CD4-positive, alpha-beta T cell treated with Interleukin-17A for 1 hour (primary cell): ENCODE measurements around the gene RIF1.
"Not testable (repeated sequence)": the region's sequence is repeated elsewhere in the genome, so short reads cannot be mapped to it uniquely, and the experiment has no call there.

Experiments
- DNase-seq: peaks from one replicate; pipeline ENCODE4 v3.0.0-alpha.2; 2020

RIF1 gene

DNA sequence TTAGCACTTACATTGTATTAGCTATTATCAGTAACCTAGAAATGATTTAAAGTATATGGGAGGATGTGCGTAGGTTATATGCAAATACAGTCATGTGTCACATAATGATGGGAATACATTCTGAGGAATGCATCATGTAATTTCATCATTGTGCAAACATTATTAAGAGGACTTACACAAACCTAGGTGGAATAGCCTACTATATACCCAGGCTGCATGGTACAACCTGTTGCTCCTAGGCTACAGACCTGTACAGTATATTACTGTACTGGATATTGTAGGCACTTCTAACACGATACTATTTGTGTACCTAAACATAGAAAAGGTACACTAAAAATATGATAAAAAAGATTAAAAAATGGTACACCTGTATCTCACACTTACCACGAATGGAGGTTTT is 7.9 kb downstream of the RIF1 start:
- DNase-seq = no peak

DNA sequence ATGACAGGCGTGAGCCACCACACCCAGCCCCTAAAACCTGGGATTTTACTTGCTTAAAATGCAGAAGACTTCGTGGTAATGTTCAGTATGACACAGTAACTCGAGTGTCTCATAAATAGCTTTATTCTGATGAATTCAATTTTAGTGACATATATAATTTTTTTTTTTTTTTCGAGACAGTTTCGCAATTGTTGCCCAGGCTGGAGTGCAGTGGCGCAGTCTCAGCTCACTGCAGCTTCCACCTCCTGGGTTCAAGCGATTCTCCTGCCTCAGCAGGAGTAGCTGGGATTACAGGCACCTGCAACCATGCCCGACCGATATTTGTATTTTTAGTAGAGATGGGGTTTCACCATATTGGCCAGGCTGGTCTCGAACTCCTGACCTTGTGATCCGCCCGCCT is 12.0 kb downstream of the RIF1 start:
- not testable (repeated sequence) for DNase-seq

- peak; percentile 8 for DNase-seq
Observed at GRCh38 chr2:151422917-151423439, 13.3 kb downstream of the RIF1 start.

- DNase-seq = peak; percentile 65
Observed at GRCh38 chr2:151423760-151424159, 14.1 kb downstream of the RIF1 start.

GRCh38 chr2:151437630-151438029 is 27.9 kb downstream of the RIF1 start:
- peak; percentile 57 for DNase-seq

GRCh38 chr2:151438506-151438905 is 28.8 kb downstream of the RIF1 start:
- DNase-seq = no peak

GRCh38 chr2:151439127-151439526 is 29.4 kb downstream of the RIF1 start:
- DNase-seq = no peak

DNA sequence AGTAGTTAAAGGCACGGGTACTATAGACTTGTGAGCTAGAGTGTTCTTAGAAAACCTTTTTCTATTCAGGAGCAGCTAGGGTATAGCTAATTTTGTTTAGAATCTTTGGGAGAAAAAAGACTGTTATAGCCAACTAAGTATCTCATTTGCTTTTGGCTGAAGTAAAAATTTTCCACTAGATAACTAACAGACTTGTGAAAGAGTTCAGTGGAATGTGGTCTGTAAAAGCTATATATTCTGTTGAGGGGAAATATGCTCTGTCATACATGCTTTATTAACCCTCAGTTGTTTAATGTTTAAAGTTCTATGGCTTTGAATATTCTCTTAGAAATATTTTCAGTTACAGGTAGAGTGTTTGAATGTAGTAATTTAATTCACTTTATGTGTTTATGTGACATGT is 49.7 kb downstream of the RIF1 start:
- no peak for DNase-seq

GRCh38 chr2:151465771-151466170 is 56.1 kb downstream of the RIF1 start:
- DNase-seq = no peak

DNA sequence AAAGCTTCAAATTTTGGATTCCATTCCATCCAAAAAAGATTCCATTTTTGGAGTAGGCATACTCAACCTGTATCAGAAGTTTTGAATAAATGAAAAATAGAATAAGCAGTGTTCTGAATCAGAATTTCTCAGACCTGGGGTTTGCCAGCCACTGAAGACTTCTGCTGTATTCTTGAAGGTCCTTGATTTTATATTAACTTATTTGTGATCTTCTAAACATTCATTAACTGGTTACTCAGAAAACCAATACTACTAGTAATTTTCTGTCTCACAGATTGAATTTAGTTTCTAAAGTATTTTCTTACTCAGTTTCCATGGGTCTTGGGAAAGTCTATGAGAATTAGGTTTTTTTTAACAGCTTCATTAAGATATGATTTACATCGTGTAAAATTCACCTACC is 60.9 kb downstream of the RIF1 start:
- DNase-seq = no peak

GRCh38 chr2:151472966-151473365 is 63.3 kb downstream of the RIF1 start:
- no peak for DNase-seq

DNA sequence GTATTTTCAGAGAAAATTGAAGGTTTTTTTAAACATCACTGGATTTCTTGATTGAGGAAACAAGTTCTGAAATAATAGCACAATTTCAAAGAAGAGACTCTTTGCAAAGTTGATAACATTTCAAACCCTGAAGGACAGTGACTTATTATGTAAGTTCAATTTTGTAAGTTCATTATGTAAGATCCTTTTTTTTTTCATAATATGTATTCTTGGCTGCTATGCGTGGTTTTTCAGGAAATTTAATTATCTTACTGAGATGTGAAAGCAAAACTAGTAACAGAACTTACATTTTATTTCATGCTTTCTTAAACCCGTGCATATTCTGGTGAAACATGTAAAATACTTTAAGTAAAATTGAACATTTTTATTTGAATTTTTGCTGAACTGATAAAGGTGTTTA is 65.4 kb downstream of the RIF1 start:
- no peak for DNase-seq

- no peak for DNase-seq
Observed at GRCh38 chr2:151476287-151476686, 66.6 kb downstream of the RIF1 start.

DNA sequence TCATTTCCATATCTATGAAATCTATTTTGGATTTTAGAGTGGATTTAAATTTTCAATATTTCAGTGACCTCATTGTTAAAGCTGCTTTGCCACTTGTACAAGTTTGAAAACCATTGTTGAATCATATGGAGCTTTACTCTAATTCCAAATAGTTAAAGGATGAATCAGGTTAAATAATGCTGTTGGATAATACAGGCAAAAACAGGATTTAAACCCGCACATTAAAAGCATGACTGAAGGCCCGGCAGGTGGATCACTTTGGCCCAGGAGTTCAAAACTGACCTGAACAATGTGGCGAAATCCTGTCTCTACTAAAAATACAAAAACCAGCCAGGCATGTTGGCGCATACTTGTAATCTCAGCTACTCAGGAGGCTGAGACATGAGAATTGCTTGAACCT is 68.3 kb downstream of the RIF1 start:
- DNase-seq = no peak

DNA sequence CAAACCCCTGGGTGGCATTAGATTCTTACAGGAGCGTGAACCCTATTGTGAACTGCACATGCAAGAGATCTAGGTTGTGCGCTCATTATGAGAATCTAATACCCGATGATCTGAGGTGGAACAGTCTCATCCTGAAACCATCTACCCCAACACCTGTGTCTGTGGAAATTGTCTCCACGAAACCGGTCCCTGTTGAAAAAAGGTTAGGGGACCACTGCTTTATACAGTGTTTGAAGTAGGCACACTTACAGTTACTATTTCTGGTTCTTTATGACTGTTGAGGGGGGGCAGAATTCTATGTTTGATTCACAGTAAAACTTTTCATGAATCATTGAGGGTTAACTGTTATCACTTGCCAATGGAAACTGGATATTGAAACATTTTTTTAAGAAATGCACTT is 72.0 kb downstream of the RIF1 start:
- DNase-seq = no peak

GRCh38 chr2:151482171-151482725 is 72.5 kb downstream of the RIF1 start:
- no peak for DNase-seq

DNA sequence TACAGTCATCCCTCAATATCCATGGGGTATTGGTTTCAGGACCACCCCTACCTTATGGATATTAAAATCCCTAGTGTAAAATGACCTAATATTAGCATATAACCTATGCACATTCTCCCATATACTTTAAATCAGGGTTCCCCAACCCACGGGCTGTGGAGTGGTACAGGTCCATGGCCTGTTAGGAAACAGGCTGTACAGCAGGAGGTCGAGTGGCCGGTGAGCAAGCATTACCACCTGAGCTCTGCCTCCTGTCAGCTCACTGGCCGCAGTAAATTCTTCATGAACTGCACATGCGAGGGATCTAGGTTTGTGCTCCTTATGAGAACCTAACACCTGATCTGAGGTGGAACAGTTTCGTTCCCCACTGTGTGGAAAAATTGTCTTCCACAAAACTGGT is 73.8 kb downstream of the RIF1 start:
- DNase-seq = no peak

DNA sequence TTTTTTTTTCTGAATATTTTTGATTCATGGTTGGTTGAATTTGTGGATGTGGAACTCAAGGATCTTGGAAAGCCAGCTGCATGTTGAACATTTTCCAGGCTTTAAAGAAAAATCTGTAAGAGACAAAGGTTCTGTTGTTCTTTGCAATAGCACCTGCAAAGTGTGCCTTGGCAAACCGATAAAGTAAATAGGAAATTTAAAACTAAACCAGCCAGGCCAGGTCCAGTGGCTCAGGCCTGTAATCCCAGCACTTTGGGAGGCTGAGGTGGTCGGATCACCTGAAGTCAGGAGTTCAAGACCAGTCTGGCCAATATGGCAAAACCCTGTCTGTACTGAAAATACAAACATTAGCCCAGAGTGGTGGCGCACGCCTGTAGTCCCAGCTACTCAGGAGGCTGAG is 74.4 kb downstream of the RIF1 start:
- DNase-seq = no peak

GRCh38 chr2:151486053-151486452 is 76.4 kb downstream of the RIF1 start:
- DNase-seq = no peak

DNA sequence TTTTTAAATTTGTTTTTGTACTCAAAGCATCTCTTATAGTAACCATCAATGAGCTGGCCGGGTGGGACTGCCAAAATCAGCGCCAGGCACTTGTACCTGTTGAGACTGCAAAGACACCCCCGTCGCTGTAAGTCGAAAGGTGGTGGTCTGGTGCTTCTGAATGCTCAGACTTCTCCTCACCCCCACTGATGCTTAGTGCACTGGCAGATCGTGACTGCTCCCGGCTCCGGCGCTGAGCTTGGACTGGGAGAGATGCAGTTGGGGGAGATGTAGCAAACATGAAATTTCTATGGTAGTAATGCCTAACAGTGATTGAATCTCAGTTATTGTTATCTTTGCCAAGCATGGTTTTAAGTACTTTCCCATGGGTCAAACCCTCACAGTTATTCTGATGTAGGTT is 80.6 kb downstream of the RIF1 start:
- DNase-seq = no peak

DNA sequence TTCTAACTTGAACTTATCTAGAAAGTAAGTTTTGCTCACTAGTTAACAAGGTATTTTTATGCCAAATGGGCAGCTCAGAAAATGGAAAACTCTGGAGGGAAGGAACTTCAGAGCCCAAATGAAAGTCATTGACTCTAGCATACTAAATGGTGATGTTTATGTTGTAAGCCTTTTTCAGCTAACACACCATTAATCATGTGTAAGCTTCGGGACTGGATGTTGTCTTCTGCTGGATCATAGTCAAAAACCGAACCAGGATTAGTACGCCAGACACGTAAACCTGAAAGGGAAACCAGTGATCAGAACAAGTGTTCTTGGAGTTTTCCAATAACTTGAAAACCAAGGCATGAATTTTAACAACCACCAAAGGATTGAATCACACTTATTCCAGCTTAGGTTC is 81.8 kb downstream of the RIF1 start:
- no peak for DNase-seq

GRCh38 chr2:151498178-151498577 is 88.5 kb downstream of the RIF1 start:
- DNase-seq = no peak

- DNase-seq = no peak
Observed at GRCh38 chr2:151506170-151506569, 96.5 kb downstream of the RIF1 start.

DNA sequence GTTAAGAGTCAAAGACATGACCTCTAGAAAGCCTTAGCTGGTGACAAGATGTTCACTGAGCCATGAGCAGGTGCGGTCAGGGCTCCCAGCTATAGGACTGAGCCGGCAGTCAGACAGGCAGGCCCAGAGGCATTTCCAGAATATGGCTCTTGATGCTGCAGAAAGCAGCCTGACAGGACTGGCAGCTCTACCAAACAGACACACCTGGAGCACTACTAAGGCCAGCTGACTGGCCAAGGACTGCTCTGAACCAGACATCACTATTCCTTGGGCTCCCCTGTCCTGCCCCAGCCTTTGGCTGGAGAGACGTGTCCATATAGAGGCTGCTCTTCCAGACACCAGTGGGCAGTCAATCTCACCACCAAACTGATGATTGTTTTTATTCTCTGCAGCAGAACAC is 98.8 kb downstream of the RIF1 start:
- no peak for DNase-seq

- DNase-seq = no peak
Observed at GRCh38 chr2:151518802-151519201, 109.1 kb downstream of the RIF1 start.

- DNase-seq = no peak
Observed at GRCh38 chr2:151520976-151521375, 111.3 kb downstream of the RIF1 start.
